GM12875 (cell line): ENCODE data around the gene LAD1.

Experiments used
- H3K4me3 ChIP-seq: one replicate; pipeline ENCODE4 v1.5.1; 2011; ENCODE audit warnings: low read depth, low read length, control low read depth
- TF ChIP-seq, protein P1 (sequence below): IDR thresholded peaks from 2 replicates; pipeline ENCODE4 v1.5.1; 2011; ENCODE audit warnings: low read depth, mild to moderate bottlenecking, control low read depth, inconsistent platforms, low read length, moderate library complexity, borderline replicate concordance; ENCODE audit not compliant: insufficient read depth

LAD1 gene

GRCh38 chr1:201426479-201427310 lies 27.6 kb upstream of the LAD1 start:
- TF ChIP-seq, protein P1, sequence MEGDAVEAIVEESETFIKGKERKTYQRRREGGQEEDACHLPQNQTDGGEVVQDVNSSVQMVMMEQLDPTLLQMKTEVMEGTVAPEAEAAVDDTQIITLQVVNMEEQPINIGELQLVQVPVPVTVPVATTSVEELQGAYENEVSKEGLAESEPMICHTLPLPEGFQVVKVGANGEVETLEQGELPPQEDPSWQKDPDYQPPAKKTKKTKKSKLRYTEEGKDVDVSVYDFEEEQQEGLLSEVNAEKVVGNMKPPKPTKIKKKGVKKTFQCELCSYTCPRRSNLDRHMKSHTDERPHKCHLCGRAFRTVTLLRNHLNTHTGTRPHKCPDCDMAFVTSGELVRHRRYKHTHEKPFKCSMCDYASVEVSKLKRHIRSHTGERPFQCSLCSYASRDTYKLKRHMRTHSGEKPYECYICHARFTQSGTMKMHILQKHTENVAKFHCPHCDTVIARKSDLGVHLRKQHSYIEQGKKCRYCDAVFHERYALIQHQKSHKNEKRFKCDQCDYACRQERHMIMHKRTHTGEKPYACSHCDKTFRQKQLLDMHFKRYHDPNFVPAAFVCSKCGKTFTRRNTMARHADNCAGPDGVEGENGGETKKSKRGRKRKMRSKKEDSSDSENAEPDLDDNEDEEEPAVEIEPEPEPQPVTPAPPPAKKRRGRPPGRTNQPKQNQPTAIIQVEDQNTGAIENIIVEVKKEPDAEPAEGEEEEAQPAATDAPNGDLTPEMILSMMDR = no peak
- H3K4me3 ChIP-seq = no peak overlapping the region

GRCh38 chr1:201424146-201424545 lies 25.0 kb upstream of the LAD1 start:
- no peak overlapping the region for H3K4me3 ChIP-seq
- TF ChIP-seq, protein P1 = no peak

- H3K4me3 ChIP-seq = no peak overlapping the region
- TF ChIP-seq, protein P1 = no peak
These were observed 24.5 kb upstream of the LAD1 start for GRCh38 chr1:201423655-201424054.

GRCh38 chr1:201422436-201423030 lies 23.4 kb upstream of the LAD1 start:
- no peak overlapping the region for H3K4me3 ChIP-seq

GRCh38 chr1:201422026-201422425 lies 22.9 kb upstream of the LAD1 start:
- TF ChIP-seq, protein P1 = no peak
- H3K4me3 ChIP-seq = no peak overlapping the region

More at GRCh38 chr1:201422436-201423030, 23.4 kb upstream of the LAD1 start:
- TF ChIP-seq, protein P1 = no peak

DNA sequence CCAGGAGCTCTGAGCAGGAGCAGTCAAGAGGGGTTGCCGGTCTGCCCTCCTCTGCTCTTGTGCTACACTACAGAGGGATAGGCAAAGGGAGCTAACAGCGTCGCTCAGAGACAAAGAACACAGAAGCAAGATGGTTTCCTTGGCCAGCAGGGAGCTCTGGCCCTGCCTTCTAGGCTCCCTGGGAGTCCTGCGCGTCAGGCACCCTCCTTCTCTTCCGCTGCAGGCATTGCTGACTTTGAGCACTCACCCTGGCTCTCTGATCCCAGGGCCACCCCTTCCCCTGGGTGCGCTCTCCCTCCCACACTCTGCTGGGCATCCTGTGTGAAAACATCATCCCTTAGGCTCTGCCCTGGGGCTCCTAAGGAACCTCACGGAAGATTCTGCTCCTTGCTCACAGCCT lies 21.9 kb upstream of the LAD1 start:
- TF ChIP-seq, protein P1 = no peak
- H3K4me3 ChIP-seq = no peak overlapping the region

- TF ChIP-seq, protein P1 = no peak
- H3K4me3 ChIP-seq = no peak overlapping the region
These were observed 21.5 kb upstream of the LAD1 start for GRCh38 chr1:201420608-201421002.
